HG03039 (cell line): ENCODE results near the gene ZNF398.
"Not testable (repeated sequence)": the region's sequence is repeated elsewhere in the genome, so short reads cannot be mapped to it uniquely, and the experiment has no call there.

Experiments
- ATAC-seq: cut with Tn5 transposase; IDR thresholded peaks from one replicate; pipeline ENCODE4 v1.9.1; 2021; ENCODE audit warnings: mild to moderate bottlenecking, moderate library complexity; ENCODE audit not compliant: unreplicated experiment

The ZNF398 gene

GRCh38 chr7:149147072-149147751 is at the start of gene ZNF398:
Gene ZNF398 (plus strand): TSS chr7:149147453. CDS start chr7:149147743, 290 bp downstream.
- peak; percentile 68 for ATAC-seq

GRCh38 chr7:149099058-149099457 is 48.2 kb upstream of the ZNF398 start:
- ATAC-seq = no peak

GRCh38 chr7:149100821-149101220 is 46.4 kb upstream of the ZNF398 start:
- no peak for ATAC-seq

GRCh38 chr7:149102666-149103065 is 44.6 kb upstream of the ZNF398 start:
- no peak for ATAC-seq

- ATAC-seq = no peak
Measured at GRCh38 chr7:149103424-149103823, 43.8 kb upstream of the ZNF398 start.

GRCh38 chr7:149104214-149104613 is 43.0 kb upstream of the ZNF398 start:
- ATAC-seq = no peak

- no peak for ATAC-seq
Measured at GRCh38 chr7:149104749-149105148, 42.5 kb upstream of the ZNF398 start.

- no peak for ATAC-seq
Measured at GRCh38 chr7:149109969-149110368, 37.3 kb upstream of the ZNF398 start.

- no peak for ATAC-seq
Measured at GRCh38 chr7:149125189-149125862, 21.9 kb upstream of the ZNF398 start.

- ATAC-seq = peak; percentile 85
Measured at GRCh38 chr7:149125863-149126661, 21.2 kb upstream of the ZNF398 start, which contains the start of gene ZNF425. Gene ZNF425 (minus strand): TSS chr7:149126324. CDS start chr7:149126213, 111 bp downstream.

GRCh38 chr7:149126662-149127266 is 20.5 kb upstream of the ZNF398 start:
- peak; percentile 39 for ATAC-seq

- no peak for ATAC-seq
Measured at GRCh38 chr7:149130572-149131198, 16.6 kb upstream of the ZNF398 start.

- ATAC-seq = no peak
Measured at GRCh38 chr7:149133028-149133710, 14.1 kb upstream of the ZNF398 start.

- no peak for ATAC-seq
Measured at GRCh38 chr7:149136118-149136517, 11.1 kb upstream of the ZNF398 start.

GRCh38 chr7:149140831-149141230 is 6.4 kb upstream of the ZNF398 start:
- no peak for ATAC-seq

GRCh38 chr7:149141893-149142292 is 5.4 kb upstream of the ZNF398 start:
- no peak for ATAC-seq

- ATAC-seq = not testable (repeated sequence)
Measured at GRCh38 chr7:149144436-149144922, 2.8 kb upstream of the ZNF398 start.

- ATAC-seq = no peak
Measured at GRCh38 chr7:149145031-149145845, 2.0 kb upstream of the ZNF398 start.
